Measurements from ENCODE around the gene TMX2.

TMX2 gene

DNA sequence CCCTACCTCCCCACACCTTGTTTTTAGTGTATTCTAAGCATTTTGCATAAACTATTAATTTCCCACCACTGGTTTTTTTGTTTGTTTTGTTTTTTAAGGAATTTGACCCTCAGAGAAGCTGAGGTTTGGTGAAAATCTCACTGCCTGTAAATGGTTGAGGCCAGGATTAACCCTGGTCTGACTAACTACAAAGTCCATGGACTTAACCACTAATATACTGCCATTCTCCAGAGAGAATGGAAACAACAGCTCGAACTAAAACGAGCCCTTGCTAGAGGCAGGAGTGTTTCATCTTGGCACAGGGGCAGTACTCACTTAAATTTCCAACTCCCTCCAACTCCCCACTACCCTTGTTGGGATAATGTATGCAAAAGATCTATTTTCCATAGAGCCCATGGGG, 52.2 kb downstream of the TMX2 start:
- Mint-ChIP-seq H3K9me3 (peaks cover 21% of the 10 kb centered on the region), H3K36me3 (ENCODE audit: low read depth) (peaks cover 39% of the 10 kb centered on the region), H3K27ac (no peak overlapping the region), H3K4me3 (peak overlapping the region; percentile 100), H3K4me1 (peaks cover 37% of the 10 kb centered on the region), H3K27me3 (ENCODE audit: low read depth, poor library complexity) (no peaks in the 10 kb centered on the region)
- TF ChIP-seq CTCF (IDR thresholded peaks at IDR 0.05): no peak
- DNase-seq: no peak

DNA sequence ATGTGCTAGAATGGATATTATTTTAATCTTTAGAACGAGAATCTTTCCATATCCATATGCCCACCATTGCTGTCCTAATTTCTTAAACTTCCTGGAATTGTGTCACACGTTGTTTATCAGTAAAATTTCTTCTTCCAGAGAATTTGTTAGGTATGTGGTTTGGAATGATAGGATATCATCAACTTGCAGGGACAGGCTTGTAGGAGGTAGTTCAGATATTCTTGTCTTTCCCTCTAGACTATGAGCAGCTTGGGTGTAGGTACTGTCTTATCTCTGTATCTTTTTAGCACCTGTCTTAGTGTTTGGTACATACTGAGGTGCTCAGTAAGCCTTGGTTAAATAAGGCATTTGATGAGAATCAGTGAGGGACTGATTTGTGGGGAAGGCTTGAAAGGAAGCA, 52.6 kb downstream of the TMX2 start:
- Mint-ChIP-seq H3K9me3 (peaks cover 25% of the 10 kb centered on the region), H3K4me3 (peak overlapping the region; percentile 100), H3K27me3 (ENCODE audit: low read depth, poor library complexity) (no peaks in the 10 kb centered on the region), H3K4me1 (peaks cover 39% of the 10 kb centered on the region), H3K36me3 (ENCODE audit: low read depth) (peaks cover 43% of the 10 kb centered on the region), H3K27ac (no peak overlapping the region)
- TF ChIP-seq CTCF (IDR thresholded peaks at IDR 0.05): no peak
- DNase-seq: no peak

GRCh38 chr11:57770793-57771192, 58.4 kb downstream of the TMX2 start:
- Mint-ChIP-seq H3K27ac (peak overlapping the region; percentile 71), H3K4me1 (peaks cover 46% of the 10 kb centered on the region), H3K27me3 (ENCODE audit: low read depth, poor library complexity) (no peaks in the 10 kb centered on the region), H3K4me3 (no peak overlapping the region), H3K9me3 (peaks cover 25% of the 10 kb centered on the region), H3K36me3 (ENCODE audit: low read depth) (peaks cover 61% of the 10 kb centered on the region)
- no peak for TF ChIP-seq CTCF (IDR thresholded peaks at IDR 0.05)
- no peak for DNase-seq

DNA sequence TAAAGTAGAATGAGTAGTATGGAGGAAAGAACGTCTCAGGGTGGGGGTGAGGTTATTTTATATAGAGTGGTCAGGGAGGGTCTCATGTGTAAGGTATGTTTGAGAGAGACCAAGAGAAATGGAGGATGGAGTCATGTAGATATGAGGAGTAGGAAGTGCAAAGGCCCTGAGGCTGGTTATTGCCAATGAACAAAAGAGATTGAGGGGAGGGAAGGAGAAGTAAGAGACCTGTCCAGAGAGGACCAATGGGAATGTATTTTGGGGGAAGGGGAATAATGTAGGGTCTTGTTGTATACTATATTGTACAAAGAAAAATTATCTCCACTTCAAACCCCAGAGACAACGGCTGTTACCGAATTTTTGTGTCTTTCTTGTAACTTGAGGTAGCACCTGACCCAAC, 59.0 kb downstream of the TMX2 start:
- H3K4me3 Mint-ChIP-seq: no peak overlapping the region
- H3K36me3 Mint-ChIP-seq (ENCODE audit: low read depth): peaks cover 56% of the 10 kb centered on the region
- no peak for DNase-seq
- H3K27me3 Mint-ChIP-seq (ENCODE audit: low read depth, poor library complexity): no peaks in the 10 kb centered on the region
- peaks cover 50% of the 10 kb centered on the region for H3K4me1 Mint-ChIP-seq
- peaks cover 22% of the 10 kb centered on the region for H3K9me3 Mint-ChIP-seq
- no peak for TF ChIP-seq CTCF (IDR thresholded peaks at IDR 0.05)
- H3K27ac Mint-ChIP-seq: no peak overlapping the region

DNA sequence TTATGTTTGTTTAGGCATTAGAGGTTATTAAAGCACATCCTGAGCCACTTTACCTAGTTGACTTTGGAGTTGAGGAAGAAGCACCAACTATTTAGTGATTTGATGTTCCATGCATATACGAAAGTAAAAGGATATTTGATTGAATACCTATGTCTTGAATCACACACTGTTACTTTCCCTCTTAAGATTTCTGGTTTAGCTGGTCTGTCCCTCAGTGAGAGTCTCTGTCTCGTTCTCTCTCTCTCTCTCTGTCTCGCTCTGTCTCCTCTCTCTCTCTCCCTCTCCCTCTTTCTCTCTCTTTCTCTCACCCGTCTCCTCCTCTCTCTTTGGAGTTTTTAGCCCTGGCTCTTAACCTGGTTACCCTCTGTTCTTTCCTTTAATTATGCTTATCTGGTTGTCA, 60.2 kb downstream of the TMX2 start:
- no peak for TF ChIP-seq CTCF (IDR thresholded peaks at IDR 0.05)
- Mint-ChIP-seq H3K4me3 (no peak overlapping the region), H3K36me3 (ENCODE audit: low read depth) (peaks cover 44% of the 10 kb centered on the region), H3K27ac (peak overlapping the region; percentile 66), H3K27me3 (ENCODE audit: low read depth, poor library complexity) (no peaks in the 10 kb centered on the region), H3K9me3 (peaks cover 12% of the 10 kb centered on the region), H3K4me1 (peaks cover 60% of the 10 kb centered on the region)
- DNase-seq: no peak

- Mint-ChIP-seq H3K4me3 (no peak overlapping the region), H3K9me3 (peaks cover 9% of the 10 kb centered on the region), H3K4me1 (peaks cover 65% of the 10 kb centered on the region), H3K27ac (peak overlapping the region; percentile 66), H3K27me3 (ENCODE audit: low read depth, poor library complexity) (no peaks in the 10 kb centered on the region), H3K36me3 (ENCODE audit: low read depth) (peaks cover 38% of the 10 kb centered on the region)
- no peak for TF ChIP-seq CTCF (IDR thresholded peaks at IDR 0.05)
- DNase-seq: no peak
Measured at GRCh38 chr11:57773026-57773598, 60.7 kb downstream of the TMX2 start.

Measured in nephron progenitor cell (in vitro differentiated cells).